GM23248 (cell line): ENCODE measurements around the gene DIO2.

Experiments
- EZH2 ChIP-seq: fragments of 200-600 bp; sonication (generic); IDR thresholded peaks from 2 replicates; pipeline ENCODE4 v1.6.1; 2018; ENCODE audit warnings: antibody characterized with exemption, mild to moderate bottlenecking; ENCODE audit not compliant: insufficient read depth, poor library complexity, severe bottlenecking
- EZH2phosphoT487 ChIP-seq: fragments of 200-600 bp; sonication (generic); IDR thresholded peaks from 2 replicates; pipeline ENCODE4 v1.6.1; 2018; ENCODE audit warnings: antibody characterized with exemption, moderate library complexity, mild to moderate bottlenecking, low read depth; ENCODE audit not compliant: insufficient read depth

DNA sequence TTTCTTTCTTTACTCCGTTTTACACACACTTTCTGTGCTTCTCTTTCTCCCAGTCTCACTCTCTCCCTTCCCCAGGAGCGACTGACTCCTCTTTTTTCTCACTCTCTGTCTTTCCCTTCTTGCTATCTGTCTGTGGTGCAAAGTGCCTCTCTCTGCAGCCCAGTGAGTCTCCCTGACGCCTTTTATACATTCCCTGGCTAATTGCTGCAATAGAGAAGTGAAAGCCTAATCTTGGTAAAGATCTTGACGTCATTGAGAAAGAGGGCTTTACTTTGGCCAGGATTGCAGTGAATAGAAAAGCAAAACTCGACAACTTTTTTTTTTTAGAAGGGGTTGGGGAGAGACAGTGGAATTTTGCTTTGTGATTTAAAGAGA is 706 bp upstream of the DIO2 start:
- TF ChIP-seq EZH2phosphoT487 (no peak), EZH2 (no peak)
